ENCODE results near the gene MMP12. TPM values are rescaled to one million over a fixed set of nuclear protein-coding genes. Genes with fewer than 3 reads are reported as not detected.

MMP12 gene
- total RNA-seq, 1 donor from 2014 or later: not detected

DNA sequence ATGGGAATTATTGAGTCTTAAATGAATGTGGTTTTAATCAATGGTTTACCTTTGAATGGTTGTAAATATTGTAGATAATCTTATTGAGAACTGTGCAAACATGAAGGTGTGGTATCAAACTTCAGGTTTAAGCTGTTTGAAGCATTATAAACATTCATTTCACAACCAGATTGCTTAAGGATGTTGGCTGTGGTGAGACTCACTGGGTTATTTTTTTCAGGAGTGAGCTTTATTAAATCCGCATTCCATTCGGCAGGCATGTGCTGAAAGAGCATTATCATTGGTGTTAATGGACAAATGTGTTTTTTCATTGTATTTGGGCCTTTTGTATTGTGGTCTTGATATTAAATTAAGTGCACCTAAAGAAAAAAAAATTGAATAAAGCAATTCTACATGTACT lies 41.1 kb downstream of the MMP12 start:
- Histone ChIP-seq H3K27me3 (ENCODE audit: control insufficient read depth in 3 of 3, insufficient read depth in 3 of 3, low read length in 3 of 3) (peaks cover 0 to 3% (median 0%) of the 10 kb centered on the region in 3 donors), H3K9ac (ENCODE audit: low read depth in 1 of 3, low read length in 3 of 3) (no peak overlapping the region), H3K4me1 (ENCODE audit: control insufficient read depth in 3 of 3, insufficient read depth in 3 of 3, low read length in 3 of 3) (no peaks in the 10 kb centered on the region), H3K36me3 (ENCODE audit: control insufficient read depth in 3 of 3, insufficient read depth in 3 of 3, low read length in 3 of 3) (no peaks in the 10 kb centered on the region), H3K27ac (ENCODE audit: low read depth, low read length) (no peak overlapping the region), H3K9me3 (ENCODE audit: control insufficient read depth in 3 of 3, low read length in 3 of 3) (no peaks in the 10 kb centered on the region), H3K4me3 (ENCODE audit: low read length in 3 of 3) (no peak overlapping the region)

DNA sequence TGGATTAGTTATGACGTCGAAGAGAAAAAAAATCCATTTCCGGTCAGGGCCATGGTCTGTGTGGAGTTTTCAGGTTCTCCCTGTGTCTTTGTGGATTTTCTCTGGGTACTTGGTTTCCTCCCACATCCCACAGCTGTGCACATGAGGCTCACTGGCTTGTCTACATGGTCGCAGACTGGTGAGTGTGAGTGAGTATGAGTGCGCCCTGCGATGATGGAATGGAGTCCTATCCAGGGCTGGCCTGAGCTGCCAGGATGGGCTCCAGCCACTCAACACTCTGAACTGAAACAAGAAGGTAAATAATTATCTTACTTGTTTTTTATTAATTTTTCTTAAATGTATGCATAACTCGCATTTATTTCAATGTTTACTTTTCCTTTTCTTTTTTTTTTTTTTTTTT lies 42.2 kb downstream of the MMP12 start:
- Histone ChIP-seq H3K27me3 (ENCODE audit: control insufficient read depth in 3 of 3, insufficient read depth in 3 of 3, low read length in 3 of 3) (peaks cover 0 to 3% (median 0%) of the 10 kb centered on the region in 3 donors), H3K27ac (ENCODE audit: low read depth, low read length) (no peak overlapping the region), H3K9me3 (ENCODE audit: control insufficient read depth in 3 of 3, low read length in 3 of 3) (no peaks in the 10 kb centered on the region), H3K4me3 (ENCODE audit: low read length in 3 of 3) (no peak overlapping the region), H3K36me3 (ENCODE audit: control insufficient read depth in 3 of 3, insufficient read depth in 3 of 3, low read length in 3 of 3) (no peaks in the 10 kb centered on the region), H3K4me1 (ENCODE audit: control insufficient read depth in 3 of 3, insufficient read depth in 3 of 3, low read length in 3 of 3) (no peaks in the 10 kb centered on the region), H3K9ac (ENCODE audit: low read depth in 1 of 3, low read length in 3 of 3) (no peak overlapping the region)

- Histone ChIP-seq H3K36me3 (ENCODE audit: control insufficient read depth in 3 of 3, insufficient read depth in 3 of 3, low read length in 3 of 3) (no peaks in the 10 kb centered on the region), H3K4me3 (ENCODE audit: low read length in 3 of 3) (peak overlapping the region in 1 of 3 donors; percentile 61), H3K9ac (ENCODE audit: low read depth in 1 of 3, low read length in 3 of 3) (no peak overlapping the region), H3K4me1 (ENCODE audit: control insufficient read depth in 3 of 3, insufficient read depth in 3 of 3, low read length in 3 of 3) (no peaks in the 10 kb centered on the region), H3K27ac (ENCODE audit: low read depth, low read length) (no peak overlapping the region), H3K27me3 (ENCODE audit: control insufficient read depth in 3 of 3, insufficient read depth in 3 of 3, low read length in 3 of 3) (peaks cover 0 to 3% (median 0%) of the 10 kb centered on the region in 3 donors), H3K9me3 (ENCODE audit: control insufficient read depth in 3 of 3, low read length in 3 of 3) (no peaks in the 10 kb centered on the region)
Measured at GRCh38 chr11:102831489-102832440, 43.0 kb downstream of the MMP12 start.

GRCh38 chr11:102831128-102831488 lies 43.7 kb downstream of the MMP12 start:
- Histone ChIP-seq H3K27ac (ENCODE audit: low read depth, low read length) (no peak overlapping the region), H3K27me3 (ENCODE audit: control insufficient read depth in 3 of 3, insufficient read depth in 3 of 3, low read length in 3 of 3) (peaks cover 0 to 3% (median 0%) of the 10 kb centered on the region in 3 donors), H3K9ac (ENCODE audit: low read depth in 1 of 3, low read length in 3 of 3) (no peak overlapping the region), H3K9me3 (ENCODE audit: control insufficient read depth in 3 of 3, low read length in 3 of 3) (no peaks in the 10 kb centered on the region), H3K4me1 (ENCODE audit: control insufficient read depth in 3 of 3, insufficient read depth in 3 of 3, low read length in 3 of 3) (no peaks in the 10 kb centered on the region), H3K36me3 (ENCODE audit: control insufficient read depth in 3 of 3, insufficient read depth in 3 of 3, low read length in 3 of 3) (no peaks in the 10 kb centered on the region), H3K4me3 (ENCODE audit: low read length in 3 of 3) (no peak overlapping the region)

DNA sequence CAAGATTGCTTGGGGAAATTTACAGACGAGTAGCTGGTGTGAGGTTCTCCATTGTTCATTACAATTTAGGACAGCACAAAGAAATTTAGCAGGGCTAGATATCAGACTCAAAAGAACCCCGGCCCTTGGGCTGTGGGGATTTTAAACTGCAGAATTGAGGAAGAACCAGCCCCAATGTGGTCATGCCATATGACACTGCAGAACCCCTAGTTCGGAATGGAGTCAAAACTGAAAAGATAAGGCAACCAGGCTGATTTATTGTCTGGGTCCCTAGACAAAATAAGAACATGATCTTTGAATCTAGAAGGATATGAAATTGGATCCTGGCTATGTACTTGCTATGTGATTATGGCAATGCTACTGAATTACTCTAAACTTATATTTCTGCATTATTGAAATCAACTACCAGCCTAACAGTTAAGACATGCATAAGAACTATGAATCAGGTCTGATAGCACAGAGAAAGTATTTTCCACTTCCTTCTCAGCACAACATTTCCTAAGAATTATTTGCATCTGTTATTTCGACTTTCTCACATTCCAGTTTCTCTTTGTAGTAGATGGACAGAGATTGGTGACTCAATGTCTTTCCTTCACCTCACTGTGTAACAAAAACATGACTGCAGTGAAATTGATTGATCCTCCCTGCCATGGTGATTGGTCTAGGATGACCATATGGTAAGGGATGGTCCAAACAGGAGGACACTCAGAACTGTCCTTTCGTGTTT lies 44.6 kb downstream of the MMP12 start:
- Histone ChIP-seq H3K27me3 (ENCODE audit: control insufficient read depth in 3 of 3, insufficient read depth in 3 of 3, low read length in 3 of 3) (peaks cover 0 to 3% (median 0%) of the 10 kb centered on the region in 3 donors), H3K27ac (ENCODE audit: low read depth, low read length) (no peak overlapping the region), H3K9ac (ENCODE audit: low read depth in 1 of 3, low read length in 3 of 3) (no peak overlapping the region), H3K4me1 (ENCODE audit: control insufficient read depth in 3 of 3, insufficient read depth in 3 of 3, low read length in 3 of 3) (no peaks in the 10 kb centered on the region), H3K9me3 (ENCODE audit: control insufficient read depth in 3 of 3, low read length in 3 of 3) (no peaks in the 10 kb centered on the region), H3K4me3 (ENCODE audit: low read length in 3 of 3) (no peak overlapping the region), H3K36me3 (ENCODE audit: control insufficient read depth in 3 of 3, insufficient read depth in 3 of 3, low read length in 3 of 3) (no peaks in the 10 kb centered on the region)

DNA sequence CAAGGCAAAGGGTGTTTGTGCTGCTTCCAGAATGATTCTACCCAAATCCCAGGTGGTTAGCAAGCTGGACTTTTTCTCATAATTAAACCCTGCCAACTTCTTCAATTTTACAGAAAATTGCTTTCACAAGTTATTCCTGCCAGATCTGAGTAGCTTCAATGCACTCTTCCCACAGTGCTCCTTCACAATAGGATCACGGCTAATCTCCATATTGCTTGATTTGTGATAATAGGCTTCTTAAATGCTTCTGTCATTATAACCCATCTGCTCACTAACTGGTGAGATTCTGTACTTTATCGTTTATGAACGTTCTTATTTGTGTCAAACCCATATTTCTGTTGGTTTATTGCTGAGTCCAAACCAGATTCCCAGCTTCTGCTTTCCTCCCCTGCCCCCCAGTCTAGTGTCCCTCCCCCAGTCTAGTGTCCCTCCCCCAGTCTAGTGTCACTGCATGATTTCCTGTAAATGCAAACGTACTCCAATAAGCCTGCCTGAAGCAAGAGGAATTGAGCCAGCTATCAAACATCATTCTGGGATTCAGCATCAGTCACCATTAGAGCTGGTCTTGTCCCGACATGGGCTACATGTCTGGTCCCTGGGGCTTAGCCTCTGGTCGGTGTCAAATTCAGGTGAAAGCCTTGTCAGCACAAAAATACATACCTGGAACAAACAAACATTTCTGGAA lies 45.3 kb downstream of the MMP12 start:
- H3K27ac ChIP-seq (ENCODE audit: low read depth, low read length): no peak overlapping the region
- no peak overlapping the region for H3K4me3 ChIP-seq (ENCODE audit: low read length in 3 of 3)
- H3K9ac ChIP-seq (ENCODE audit: low read depth in 1 of 3, low read length in 3 of 3): no peak overlapping the region
- no peaks in the 10 kb centered on the region for H3K36me3 ChIP-seq (ENCODE audit: control insufficient read depth in 3 of 3, insufficient read depth in 3 of 3, low read length in 3 of 3)
- no peaks in the 10 kb centered on the region for H3K9me3 ChIP-seq (ENCODE audit: control insufficient read depth in 3 of 3, low read length in 3 of 3)
- no peaks in the 10 kb centered on the region for H3K4me1 ChIP-seq (ENCODE audit: control insufficient read depth in 3 of 3, insufficient read depth in 3 of 3, low read length in 3 of 3)
- H3K27me3 ChIP-seq (ENCODE audit: control insufficient read depth in 3 of 3, insufficient read depth in 3 of 3, low read length in 3 of 3): peaks cover 0 to 3% (median 0%) of the 10 kb centered on the region in 3 donors

- Histone ChIP-seq H3K4me3 (ENCODE audit: low read length in 3 of 3) (no peak overlapping the region), H3K9me3 (ENCODE audit: control insufficient read depth in 3 of 3, low read length in 3 of 3) (no peaks in the 10 kb centered on the region), H3K4me1 (ENCODE audit: control insufficient read depth in 3 of 3, insufficient read depth in 3 of 3, low read length in 3 of 3) (no peaks in the 10 kb centered on the region), H3K9ac (ENCODE audit: low read depth in 1 of 3, low read length in 3 of 3) (no peak overlapping the region), H3K36me3 (ENCODE audit: control insufficient read depth in 3 of 3, insufficient read depth in 3 of 3, low read length in 3 of 3) (no peaks in the 10 kb centered on the region), H3K27me3 (ENCODE audit: control insufficient read depth in 3 of 3, insufficient read depth in 3 of 3, low read length in 3 of 3) (no peaks in the 10 kb centered on the region), H3K27ac (ENCODE audit: low read depth, low read length) (no peak overlapping the region)
Measured at GRCh38 chr11:102824556-102824955, 50.2 kb downstream of the MMP12 start.

GRCh38 chr11:102819491-102819890 lies 55.3 kb downstream of the MMP12 start:
- Histone ChIP-seq H3K9ac (ENCODE audit: low read depth in 1 of 3, low read length in 3 of 3) (no peak overlapping the region), H3K27me3 (ENCODE audit: control insufficient read depth in 3 of 3, insufficient read depth in 3 of 3, low read length in 3 of 3) (no peaks in the 10 kb centered on the region), H3K4me1 (ENCODE audit: control insufficient read depth in 3 of 3, insufficient read depth in 3 of 3, low read length in 3 of 3) (no peaks in the 10 kb centered on the region), H3K9me3 (ENCODE audit: control insufficient read depth in 3 of 3, low read length in 3 of 3) (no peaks in the 10 kb centered on the region), H3K36me3 (ENCODE audit: control insufficient read depth in 3 of 3, insufficient read depth in 3 of 3, low read length in 3 of 3) (no peaks in the 10 kb centered on the region), H3K4me3 (ENCODE audit: low read length in 3 of 3) (no peak overlapping the region), H3K27ac (ENCODE audit: low read depth, low read length) (no peak overlapping the region)

- Histone ChIP-seq H3K27me3 (ENCODE audit: control insufficient read depth in 3 of 3, insufficient read depth in 3 of 3, low read length in 3 of 3) (no peaks in the 10 kb centered on the region), H3K9me3 (ENCODE audit: control insufficient read depth in 3 of 3, low read length in 3 of 3) (no peaks in the 10 kb centered on the region), H3K4me3 (ENCODE audit: low read length in 3 of 3) (no peak overlapping the region), H3K36me3 (ENCODE audit: control insufficient read depth in 3 of 3, insufficient read depth in 3 of 3, low read length in 3 of 3) (no peaks in the 10 kb centered on the region), H3K4me1 (ENCODE audit: control insufficient read depth in 3 of 3, insufficient read depth in 3 of 3, low read length in 3 of 3) (no peaks in the 10 kb centered on the region), H3K27ac (ENCODE audit: low read depth, low read length) (no peak overlapping the region), H3K9ac (ENCODE audit: low read depth in 1 of 3, low read length in 3 of 3) (no peak overlapping the region)
Measured at GRCh38 chr11:102813484-102813883, 61.3 kb downstream of the MMP12 start.

All from skeletal muscle tissue (tissue), 4 donors.